GM12878 (cell line): ENCODE data around the gene RAPGEF3. TPM values are rescaled to one million over a fixed set of nuclear protein-coding genes. Genes with fewer than 3 reads are reported as not detected.

Experiments
- ATAC-seq: fragments of 200-7000 bp; cut with Tn5 transposase; 3 replicates; pipeline ENCODE4 v1.9.1; 2020; ENCODE audit warnings: mild to moderate bottlenecking, moderate library complexity
- BruUV-seq: library from RNA; stranded (reverse); fragments of 400-500 nt; replicated peaks from 2 replicates; lab custom pipeline; 2021; lab: Mats Ljungman, UMichigan
- CTCF ChIA-PET: fragments of 300-600 bp; sonication (Branson Sonifier 250); formaldehyde crosslinking; extraction: SDS; loops from one replicate; lab custom pipeline; 2021; ENCODE audit warnings: inconsistent platforms; lab: Yijun Ruan, JAX
- POLR2A ChIA-PET: fragments of 350-600 bp; formaldehyde crosslinking; extraction: SDS; loops from one replicate; lab custom pipeline; 2021; ENCODE audit warnings: inconsistent platforms; lab: Charles Lee
- RAD21 ChIA-PET: fragments of 300-600 bp; sonication (Branson Sonifier 250); formaldehyde crosslinking; loops from one replicate; lab custom pipeline; 2023; ENCODE audit warnings: antibody characterized with exemption; ENCODE audit not compliant: unreplicated experiment; lab: Charles Lee
- SMC1A ChIA-PET: fragments of 300-600 bp; sonication (Branson Sonifier 250); formaldehyde crosslinking; loops from one replicate; lab custom pipeline; 2023; ENCODE audit not compliant: unreplicated experiment, uncharacterized antibody; lab: Charles Lee
- DNase-seq: peaks from one replicate; pipeline ENCODE4 v3.0.0-alpha.2; 2011; ENCODE audit warnings: low read depth, low spot score
- FAIRE-seq: peaks from 3 replicates; lab custom pipeline; 2011; peaks lifted over from hg19 to GRCh38; lab: Jason Lieb, UNC
- H2AFZ ChIP-seq: 2 replicates; pipeline ENCODE4 v1.6.0; 2011; ENCODE audit warnings: low read depth, low read length, control low read depth; ENCODE audit not compliant: control insufficient read depth
- H3K27ac ChIP-seq: 2 replicates; pipeline ENCODE4 v1.5.1; 2011; ENCODE audit warnings: control low read depth; ENCODE audit not compliant: control insufficient read depth, insufficient read depth
- H3K27me3 ChIP-seq, 2 experiments: replicated peaks in 1 of 2; 2 replicates each; pipeline versions ENCODE4 v1.6.0 to v1.6.1; 2011; ENCODE audit warnings: low read length in 1 of 2; ENCODE audit not compliant: control insufficient read depth in 2 of 2, insufficient read depth in 2 of 2
- H3K36me3 ChIP-seq, 2 experiments: 2 replicates each; pipeline ENCODE4 v1.5.1; 2011; ENCODE audit warnings: low read length in 1 of 2; ENCODE audit not compliant: control insufficient read depth in 2 of 2, insufficient read depth in 2 of 2
- H3K4me1 ChIP-seq: 2 replicates; pipeline ENCODE4 v1.6.1; 2011; ENCODE audit warnings: mild to moderate bottlenecking, low read length, moderate library complexity, mixed read lengths; ENCODE audit not compliant: control insufficient read depth, insufficient read depth
- H3K4me2 ChIP-seq: 2 replicates; pipeline ENCODE4 v1.6.0; 2011; ENCODE audit warnings: control low read depth; ENCODE audit not compliant: control insufficient read depth, insufficient read depth
- H3K4me3 ChIP-seq: fragments of 200-600 bp; sonication (generic); 2 replicates; pipeline ENCODE4 v1.5.1; 2016
- H3K79me2 ChIP-seq: 2 replicates; pipeline ENCODE4 v1.6.0; 2011; ENCODE audit warnings: low read length; ENCODE audit not compliant: control insufficient read depth, insufficient read depth
- H3K9ac ChIP-seq: 2 replicates; pipeline ENCODE4 v1.8.0; 2011; ENCODE audit warnings: low read length, control low read depth, mixed read lengths; ENCODE audit not compliant: control insufficient read depth, insufficient read depth
- H3K9me3 ChIP-seq: replicated peaks from 3 replicates; pipeline ENCODE4 v1.5.1; 2011; ENCODE audit warnings: mild to moderate bottlenecking, low read length; ENCODE audit not compliant: control insufficient read depth, insufficient read depth
- H4K20me1 ChIP-seq: 2 replicates; pipeline ENCODE4 v1.6.0; 2011; ENCODE audit not compliant: control insufficient read depth, insufficient read depth
- ATF7 ChIP-seq: fragments of 450-650 bp; IDR thresholded peaks from 2 replicates; pipeline ENCODE4 v1.6.1; 2016; ENCODE audit warnings: low read depth, mild to moderate bottlenecking
- BCL11A ChIP-seq: IDR thresholded peaks from 2 replicates; pipeline ENCODE4 v1.6.1; 2011; ENCODE audit warnings: low read depth, low read length
- CBFB ChIP-seq: IDR thresholded peaks from 2 replicates; pipeline ENCODE4 v1.6.1; 2016; ENCODE audit warnings: antibody characterized with exemption, low read depth
- DPF2 ChIP-seq: fragments of 450-650 bp; IDR thresholded peaks from 2 replicates; pipeline ENCODE4 v1.6.1; 2017; ENCODE audit warnings: mild to moderate bottlenecking
- FOXK2 ChIP-seq: fragments of 450-650 bp; IDR thresholded peaks from 2 replicates; pipeline ENCODE4 v1.6.1; 2017; ENCODE audit warnings: mild to moderate bottlenecking, moderate library complexity
- KLF5 ChIP-seq: fragments of 450-650 bp; IDR thresholded peaks from 2 replicates; pipeline ENCODE4 v1.6.1; 2014; ENCODE audit warnings: mild to moderate bottlenecking; ENCODE audit not compliant: partially characterized antibody
- NFIC ChIP-seq: IDR thresholded peaks from 2 replicates; pipeline ENCODE4 v1.6.1; 2012; ENCODE audit warnings: low read depth, mild to moderate bottlenecking, inconsistent platforms, low read length, moderate library complexity
- NFYA ChIP-seq: IDR thresholded peaks from 2 replicates; pipeline ENCODE4 v1.6.1; 2011; ENCODE audit warnings: low read depth, mild to moderate bottlenecking, low read length, improper control_type of control experiment, borderline replicate concordance
- RELA ChIP-seq: fragments of 450-650 bp; IDR thresholded peaks from 2 replicates; pipeline ENCODE4 v1.8.0; 2014; ENCODE audit warnings: borderline replicate concordance; ENCODE audit not compliant: partially characterized antibody
- SIX5 ChIP-seq: IDR thresholded peaks from 2 replicates; pipeline ENCODE4 v1.6.1; 2011; ENCODE audit warnings: mild to moderate bottlenecking, low read depth, low read length, moderate library complexity; ENCODE audit not compliant: severe bottlenecking
- SMAD1 ChIP-seq: fragments of 450-650 bp; IDR thresholded peaks from 2 replicates; pipeline ENCODE4 v1.6.1; 2018; ENCODE audit warnings: mild to moderate bottlenecking, low read depth; ENCODE audit not compliant: partially characterized antibody
- SPI1 ChIP-seq: IDR thresholded peaks from 2 replicates; pipeline ENCODE4 v1.6.1; 2011; ENCODE audit warnings: low read depth, mild to moderate bottlenecking, low read length, moderate library complexity, borderline replicate concordance; ENCODE audit not compliant: insufficient read depth
- TBL1XR1 ChIP-seq: IDR thresholded peaks from 2 replicates; pipeline ENCODE4 v1.6.1; 2012; ENCODE audit warnings: low read depth, low read length, improper control_type of control experiment
- ZBTB33 ChIP-seq: fragments of 450-650 bp; IDR thresholded peaks from 2 replicates; pipeline ENCODE4 v1.6.1; 2017; ENCODE audit warnings: mild to moderate bottlenecking
- ZNF592 ChIP-seq: fragments of 450-650 bp; IDR thresholded peaks from 2 replicates; pipeline ENCODE4 v1.6.1; 2017; ENCODE audit warnings: mild to moderate bottlenecking, moderate library complexity
- WGBS: methylation state at CpG from one replicate; pipeline ENCODE4 v1.1.6; 2016; ENCODE audit warnings: low lambda C conversion rate; ENCODE audit not compliant: insufficient replicate concordance, insufficient coverage; ENCODE audit errors: missing lambda C conversion rate; 5-methylcytosine and 5-hydroxymethylcytosine counted together
- in situ Hi-C: fragments of 300-500 bp; cut with MboI; formaldehyde crosslinking; loops from 9 replicates; pipeline ENCODE4 v1.14.3; 2018; ENCODE audit warnings: mixed read lengths
- intact Hi-C: fragments of 100-400 bp; cut with micrococcal nuclease; formaldehyde crosslinking; loops from one replicate; pipeline ENCODE4 v1.14.2; 2022; ENCODE audit not compliant: unreplicated experiment
- polyA plus RNA-seq, 11 experiments: library from polyadenylated mRNA; depleted of rRNA in 4 of 11; unstranded in 6 of 11; stranded (reverse) in 5 of 11; fragments of >200 nt; fragmentation: Nextera tagmentation in 4 of 11; fragmentation: Illumina TruSeq in 1 of 11; extraction: Ambion mirVana in 4 of 11; extraction: Trizol in 1 of 11; gene quantifications; 1 replicate in 1 of 11; 2 replicates in 10 of 11; pipeline versions ENCODE4 v1.2.1 to v1.2.3, GENCODE V29; 2011 to 2016; ENCODE audit warnings: inconsistent platforms in 2 of 11, missing spikeins in 2 of 11, low read depth in 1 of 11
- total RNA-seq, 4 experiments: library from RNA; depleted of rRNA in 3 of 4; stranded (reverse); fragments of >200 nt in 3 of 4; fragmentation: Illumina TruSeq in 1 of 4; extraction: Trizol in 1 of 4; gene quantifications; 2 replicates each; pipeline versions ENCODE4 v1.2.1 to v1.2.3, GENCODE V29; 2013 to 2021

Gene RAPGEF3
- total and polyA plus RNA-seq, 10 of the 15 experiments (the other 5 are each of a cell fraction or from before 2014, with no cell fraction given) = 0.02 to 0.92 (median 0.31) TPM; not detected in 2

DNA sequence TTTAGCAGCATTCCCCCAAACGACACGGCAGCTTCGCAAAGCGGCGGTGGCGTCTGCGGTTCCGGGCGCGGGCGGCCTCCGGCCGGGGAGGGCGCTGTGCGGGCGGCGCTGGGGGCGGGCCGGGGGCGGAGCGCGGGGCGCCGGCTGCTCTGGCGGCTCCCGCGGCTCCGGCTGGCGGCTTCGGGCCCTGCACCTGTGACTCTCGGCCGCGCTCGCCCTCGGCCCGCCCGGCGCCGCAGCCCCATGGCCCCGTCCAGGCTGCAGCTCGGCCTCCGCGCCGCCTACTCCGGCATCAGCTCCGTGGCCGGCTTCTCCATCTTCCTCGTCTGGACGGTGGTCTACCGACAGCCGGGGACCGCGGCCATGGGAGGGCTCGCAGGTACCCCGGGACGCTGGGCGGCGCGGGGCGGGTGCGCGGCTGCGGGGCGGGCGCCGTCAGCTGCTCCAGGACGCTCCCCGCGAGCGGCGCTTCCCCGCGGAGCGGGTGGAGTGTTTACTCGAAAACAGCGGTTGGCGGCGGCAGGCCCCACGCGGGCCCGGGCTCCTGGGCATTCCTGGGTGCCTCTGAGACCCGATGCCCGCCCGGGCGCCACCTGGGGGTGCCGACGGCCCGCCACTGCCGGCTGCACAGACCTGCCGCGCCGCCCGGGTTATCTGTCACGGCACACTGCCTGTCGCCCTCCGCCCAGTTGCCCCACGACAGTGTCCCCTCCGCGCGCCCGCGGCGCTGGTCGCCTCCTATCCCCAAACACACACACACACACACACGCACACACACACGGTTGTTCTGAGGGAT, 14.6 kb upstream of the RAPGEF3 start, which contains the start of gene SLC48A1:
SLC48A1 (plus strand) TSS at position 177 of the 796 bp plus-strand sequence; CDS start at position 244, 67 bp downstream.
- no peak for FAIRE-seq
- no TSS peak for BruUV-seq
- no peak for TF ChIP-seq NFYA
- no peak for TF ChIP-seq SIX5
- no peak for TF ChIP-seq FOXK2
- TF ChIP-seq TBL1XR1 = no peak
- no peak for TF ChIP-seq SMAD1
- TF ChIP-seq ZNF592 = no peak
- TF ChIP-seq ZBTB33 = no peak
- no peak for TF ChIP-seq CBFB
- TF ChIP-seq SPI1 = no peak
- TF ChIP-seq RELA = no peak
- no peak for TF ChIP-seq ATF7
- TF ChIP-seq BCL11A = no peak
- TF ChIP-seq DPF2 = 0 out of 2 replicates have a peak, but pooled peaks have one; percentile 59
- TF ChIP-seq NFIC = no peak
- no peak for TF ChIP-seq KLF5

More for the DNA sequence above, 14.6 kb upstream of the RAPGEF3 start, which contains the start of gene SLC48A1:
- no peaks in the 10 kb centered on the region for H3K9me3 ChIP-seq
- H3K36me3 ChIP-seq = no peaks in the 10 kb centered on the region
- H3K79me2 ChIP-seq = no peaks in the 10 kb centered on the region
- peak within 1 kb of the TSS; percentile 80 for H3K4me3 ChIP-seq
- SMC1A ChIA-PET = interaction anchor here (1.0 to 11.3 kb wide), 3 partner anchors 15 to 64 kb away, joined by 3 to 139 read pairs (median 7); partner anchors contain the start of gene RAPGEF3
- CTCF ChIA-PET = interaction anchor here (0.6 to 19.3 kb wide), 10 partner anchors 10 to 122 kb away, joined by 3 to 814 read pairs (median 6); partner anchors contain the start of gene RAPGEF3
- RAD21 ChIA-PET = interaction anchor here (0.9 to 8.9 kb wide), 6 partner anchors 17 to 65 kb away, joined by 3 to 83 read pairs (median 7); partner anchors contain the start of gene RAPGEF3
- H3K27me3 ChIP-seq = no peaks in the 10 kb centered on the region
- POLR2A ChIA-PET = interaction anchor here (0.9 kb wide), 1 partner anchor 32 kb away, joined by 3 read pairs; no protein-coding TSS in a partner anchor
- H3K9ac ChIP-seq = peak within 1 kb of the TSS; percentile 52; the same call in 1 of the 2 replicates
- H3K4me2 ChIP-seq = peak within 1 kb of the TSS; percentile 77
- no peaks in the 10 kb centered on the region for H4K20me1 ChIP-seq
- DNase-seq = no peak
- H3K27ac ChIP-seq = no peak within 1 kb of the TSS
- H3K4me1 ChIP-seq = peaks cover 17% of the 10 kb centered on the region; the same call in 1 of the 2 replicates
- in situ Hi-C loops = no loop called here
- intact Hi-C loops = loop anchor here (10.0 kb wide), 1 partner anchor 738 kb away; no protein-coding TSS in a partner anchor
- WGBS = 1% methylated on average over 63 of the region's 106 CpGs
- ATAC-seq = peak; percentile 93
- peak within 1 kb of the TSS; percentile 85 for H2AFZ ChIP-seq
